Renal cortical epithelial cell (primary cell): ENCODE data around the gene L3MBTL1. TPM values are rescaled to one million over a fixed set of nuclear protein-coding genes. Genes with fewer than 3 reads are reported as not detected.
"Not testable (repeated sequence)": the region's sequence is repeated elsewhere in the genome, so short reads cannot be mapped to it uniquely, and the experiment has no call there.

Experiments used
- DNase-seq: peaks from one replicate; pipeline ENCODE4 v3.0.0-alpha.2; 2011; ENCODE audit warnings: low read depth
- total RNA-seq: library from RNA; depleted of rRNA; stranded (reverse); fragments of >200 nt; gene quantifications from 2 replicates; pipeline ENCODE4 v1.2.3, GENCODE V29; 2014

Gene L3MBTL1
- total RNA-seq = 3.3 and 10.9 TPM in 2 replicates

DNA sequence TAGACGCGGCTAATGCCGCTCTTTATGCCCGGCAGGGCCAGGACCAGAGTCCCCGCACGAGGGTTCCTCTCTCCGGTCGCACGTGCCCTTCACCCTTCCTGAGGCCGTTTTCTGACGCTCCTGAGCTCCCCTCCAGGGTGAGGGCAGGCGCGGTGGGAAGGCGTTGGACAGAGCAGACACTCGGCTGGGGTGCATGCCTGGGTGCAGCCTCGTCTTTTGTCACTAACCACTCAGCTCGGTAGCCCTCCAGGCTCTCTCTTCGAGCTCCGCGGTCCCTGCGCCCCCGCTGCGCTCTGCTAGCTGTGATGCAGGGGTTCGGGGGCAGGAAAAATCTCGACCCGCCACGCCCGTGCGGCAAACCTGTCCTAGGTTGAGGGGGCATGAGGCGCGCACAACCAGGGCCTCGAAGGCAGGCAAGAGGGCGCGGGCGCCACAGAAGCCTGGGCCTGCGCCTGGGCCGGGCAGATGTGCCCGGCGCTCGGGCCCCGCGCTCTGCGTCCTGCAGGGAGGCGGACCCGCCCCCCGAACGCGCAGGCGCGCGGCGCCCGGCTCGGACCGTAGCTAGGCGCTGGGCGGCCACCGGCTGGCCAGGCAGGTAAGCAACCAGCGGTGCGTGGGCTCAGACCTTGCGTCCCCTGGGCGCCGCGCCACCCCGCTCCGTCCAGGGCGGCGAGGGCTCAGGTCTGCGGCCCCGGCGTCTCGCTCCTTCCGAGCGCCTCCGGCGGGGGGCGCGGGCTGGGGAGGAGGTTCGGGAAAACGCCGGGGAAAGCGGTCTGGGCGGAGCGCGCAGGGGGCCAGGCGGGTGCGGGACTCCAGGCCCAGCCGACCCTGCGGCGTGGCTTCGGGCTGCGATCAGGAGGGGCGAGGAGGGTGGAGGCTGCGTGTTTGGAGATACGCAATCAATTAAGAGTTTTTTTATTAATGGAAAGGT is at the start of gene L3MBTL1:
Gene L3MBTL1 (plus strand): TSS at position 548 of the 931 bp plus-strand sequence. CDS start 5,807 bp downstream, outside the sequence.
- peak; percentile 16 for DNase-seq

- no peak for DNase-seq
Measured at GRCh38 chr20:43458422-43458924, 49.0 kb upstream of the L3MBTL1 start.

- no peak for DNase-seq
Measured at GRCh38 chr20:43459022-43459942, 48.2 kb upstream of the L3MBTL1 start.

GRCh38 chr20:43460172-43460829 is 47.2 kb upstream of the L3MBTL1 start:
- DNase-seq = no peak

DNA sequence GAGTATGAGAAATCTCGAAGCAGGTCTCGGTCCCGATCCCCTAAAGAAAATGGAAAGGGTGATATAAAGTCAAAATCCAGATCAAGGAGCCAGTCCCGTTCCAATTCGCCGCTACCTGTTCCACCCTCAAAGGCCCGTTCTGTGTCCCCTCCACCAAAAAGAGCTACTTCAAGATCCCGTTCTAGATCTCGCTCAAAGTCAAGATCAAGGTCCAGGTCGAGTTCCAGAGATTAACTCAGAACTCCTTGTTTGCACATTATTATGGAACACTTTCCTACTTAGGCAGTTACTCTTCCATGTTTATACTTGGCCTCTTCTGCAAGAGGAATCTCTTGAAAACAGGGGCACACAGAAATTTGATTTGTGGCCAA is 46.7 kb upstream of the L3MBTL1 start:
- DNase-seq = no peak

DNA sequence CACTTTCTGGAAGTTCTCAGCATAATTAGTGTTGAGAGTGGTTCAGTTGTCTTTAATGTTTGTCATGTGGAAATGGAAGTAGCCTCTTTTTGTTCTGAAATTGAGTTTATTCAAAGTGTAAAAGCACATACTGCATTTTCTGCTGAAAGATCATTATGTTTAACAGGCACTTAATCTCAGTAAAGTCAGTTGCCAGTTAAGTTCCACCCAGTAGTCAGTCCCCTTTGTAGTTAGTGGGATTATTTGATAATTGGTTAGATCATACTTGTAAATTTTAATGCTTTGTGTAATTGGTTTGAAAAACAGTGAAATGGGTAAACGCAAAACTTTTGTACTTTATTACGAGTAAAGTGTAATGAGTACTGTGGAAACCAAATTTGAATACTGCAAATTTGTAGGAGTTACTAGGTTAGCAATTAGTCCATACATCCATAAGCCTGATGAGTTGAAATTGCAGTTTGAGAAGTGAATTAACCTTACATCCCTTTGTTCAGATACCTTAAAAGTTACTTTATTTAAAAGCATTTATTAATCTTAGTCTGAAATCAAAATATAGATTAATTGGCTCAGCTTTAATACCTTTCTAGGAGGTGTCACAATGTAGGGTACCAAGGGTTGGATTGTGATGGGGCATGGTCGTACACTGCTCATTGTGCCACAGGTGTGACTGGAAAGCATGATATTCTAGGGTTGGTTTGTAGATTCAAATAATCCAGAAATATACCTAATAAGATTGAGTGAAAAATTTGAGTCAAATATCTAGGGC is 45.4 kb upstream of the L3MBTL1 start:
- no peak for DNase-seq

DNA sequence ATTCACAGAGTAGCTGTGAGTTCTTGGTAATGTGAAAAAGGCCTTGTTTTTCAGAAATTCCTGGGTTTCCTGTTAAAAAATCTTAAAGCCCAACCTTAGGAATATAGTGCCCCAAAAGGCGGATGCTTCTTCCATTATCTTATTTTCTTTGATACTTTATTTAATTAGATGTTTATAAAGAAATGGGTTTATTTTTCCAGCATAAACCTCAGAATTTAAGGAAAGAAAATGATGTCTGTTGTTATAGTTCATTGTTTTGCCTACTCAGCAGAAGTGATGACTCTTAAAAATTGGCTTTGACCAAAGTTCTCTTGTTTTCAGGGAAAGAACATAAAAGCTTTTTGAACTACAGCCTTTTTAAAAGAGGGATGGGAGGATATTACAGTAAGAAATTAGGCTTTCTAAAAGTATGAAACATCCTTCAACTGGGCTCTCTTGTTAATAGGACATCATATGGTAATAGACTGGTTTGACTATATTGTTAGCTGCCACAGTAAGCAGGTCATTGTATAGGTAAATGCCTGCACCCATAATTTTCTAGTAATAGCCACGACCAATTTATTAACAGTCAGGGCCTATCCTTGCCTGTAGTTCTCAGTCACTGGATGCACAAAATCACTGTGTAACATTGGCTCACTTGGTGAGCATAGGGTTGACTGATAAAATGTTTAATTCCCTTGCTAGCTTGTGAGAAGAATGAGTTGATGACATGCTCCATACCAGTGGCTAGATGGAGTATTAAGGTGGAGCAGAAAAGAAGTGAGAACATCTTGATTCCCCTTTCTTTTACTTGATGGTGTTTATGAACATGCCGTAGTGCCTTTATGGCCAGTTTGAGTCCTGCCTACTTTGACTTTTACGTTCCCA is 44.6 kb upstream of the L3MBTL1 start:
- no peak for DNase-seq

GRCh38 chr20:43463527-43464218 is 43.8 kb upstream of the L3MBTL1 start:
- DNase-seq = no peak

DNA sequence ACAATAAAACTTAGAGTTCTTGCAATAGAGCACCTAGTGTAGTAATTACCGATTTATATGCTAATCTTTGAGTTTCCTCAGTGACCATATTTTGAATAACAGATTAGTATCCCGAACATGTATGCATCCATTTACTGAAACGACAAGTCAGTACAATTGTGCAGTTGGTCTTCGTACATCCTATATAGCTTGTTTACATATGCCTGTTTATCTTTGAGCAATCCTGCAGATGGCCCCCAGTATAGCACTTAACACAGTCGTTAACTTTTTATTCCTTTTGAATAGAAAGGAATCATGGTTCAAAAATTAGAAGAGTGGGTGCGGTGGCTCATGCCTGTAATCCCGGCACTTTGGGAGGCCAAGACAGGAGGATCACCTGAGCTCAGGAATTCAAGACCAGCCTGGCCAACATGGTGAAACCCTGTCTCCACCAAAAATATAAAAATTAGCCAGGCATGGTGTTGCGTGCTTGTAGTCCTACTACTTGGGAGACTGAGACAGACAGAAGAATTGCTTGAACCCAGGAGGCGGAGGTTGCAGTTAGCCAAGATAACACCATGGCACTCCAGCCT is 43.2 kb upstream of the L3MBTL1 start:
- no peak for DNase-seq

DNA sequence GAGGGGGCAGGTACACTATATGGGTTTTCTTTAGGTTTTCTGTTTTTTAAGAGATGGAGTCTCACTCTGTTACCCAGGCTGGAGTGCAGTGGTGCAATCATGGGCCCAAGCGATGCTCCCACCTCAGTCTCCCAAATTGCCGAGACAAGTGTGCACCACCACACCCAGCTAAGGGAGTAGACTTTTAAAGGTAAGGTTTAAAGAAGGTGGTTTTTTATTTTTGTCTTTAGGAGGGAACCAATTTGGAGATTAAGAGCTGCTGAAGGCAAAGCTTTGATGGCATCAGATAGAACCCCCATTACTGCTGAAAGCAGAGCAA is 41.9 kb upstream of the L3MBTL1 start:
- DNase-seq = no peak

DNA sequence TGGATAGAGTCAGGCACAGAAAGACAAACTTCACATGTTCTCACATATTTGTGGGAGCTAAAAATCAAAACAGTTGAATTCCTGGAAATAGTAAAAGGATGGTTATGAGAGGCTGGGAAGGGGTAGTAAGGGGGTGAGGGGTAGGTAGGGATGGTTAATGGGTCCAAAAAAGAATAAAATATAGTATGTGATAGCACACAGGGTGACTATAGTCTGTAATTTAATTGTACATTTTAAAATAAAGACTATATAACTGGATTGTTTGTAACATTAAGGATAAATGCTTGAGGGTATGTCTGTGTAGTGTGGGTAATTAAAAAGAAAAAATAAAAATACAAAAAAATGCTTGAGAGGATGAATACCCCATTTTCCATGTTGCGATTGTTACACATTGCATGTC is 39.9 kb upstream of the L3MBTL1 start:
- DNase-seq = no peak

GRCh38 chr20:43472671-43473380 is 34.7 kb upstream of the L3MBTL1 start:
- DNase-seq = no peak

DNA sequence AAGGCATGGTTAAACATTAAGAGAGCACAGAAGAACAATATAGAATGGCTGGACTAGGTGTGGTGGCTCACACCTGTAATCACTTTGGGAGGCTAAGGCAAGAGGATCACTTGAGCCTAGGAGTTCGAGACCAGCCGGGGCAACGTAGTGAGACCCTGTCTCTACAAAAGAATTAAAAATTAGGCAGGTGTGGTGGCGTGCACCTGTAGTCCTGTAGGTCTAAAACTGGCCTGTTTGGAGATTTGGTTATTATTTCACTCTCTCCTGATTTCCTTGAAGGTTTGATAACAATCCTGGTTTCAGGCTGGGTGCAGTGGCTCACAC is 34.2 kb upstream of the L3MBTL1 start:
- DNase-seq = no peak

- no peak for DNase-seq
Measured at GRCh38 chr20:43477193-43477592, 30.3 kb upstream of the L3MBTL1 start.

GRCh38 chr20:43477619-43478018 is 29.9 kb upstream of the L3MBTL1 start:
- DNase-seq = no peak

GRCh38 chr20:43490038-43490437 is 17.5 kb upstream of the L3MBTL1 start:
- DNase-seq = no peak

DNA sequence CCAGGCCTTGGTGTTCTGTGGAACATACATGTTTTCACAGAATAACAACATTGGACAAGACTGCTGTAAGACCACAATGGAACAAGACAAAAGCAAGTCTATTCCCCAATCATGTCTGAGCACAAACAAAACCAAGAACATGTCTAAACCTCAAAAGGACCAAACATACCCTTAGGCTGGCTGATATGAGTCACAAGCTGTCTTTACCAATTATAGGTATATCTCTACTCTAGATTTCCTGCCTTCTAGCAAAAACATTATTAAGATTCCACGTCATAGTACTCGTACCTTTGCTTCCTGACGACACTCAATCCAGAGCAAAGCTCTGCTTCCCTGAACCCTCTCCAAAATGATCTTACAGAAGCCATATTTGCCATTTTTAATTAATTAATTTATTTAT is 15.4 kb upstream of the L3MBTL1 start:
- DNase-seq = peak; percentile 41

GRCh38 chr20:43495388-43495787 is 12.1 kb upstream of the L3MBTL1 start:
- no peak for DNase-seq

GRCh38 chr20:43502021-43502420 is 5.5 kb upstream of the L3MBTL1 start:
- DNase-seq = not testable (repeated sequence)
